ENCODE results near the gene FOXC1.

FOXC1 gene

GRCh38 chr6:1643830-1644445 is 34.2 kb downstream of the FOXC1 start:
- DNase-seq (ENCODE audit: low spot score), result no peak

- no peak for DNase-seq (ENCODE audit: low spot score)
Observed at GRCh38 chr6:1644516-1645060, 34.9 kb downstream of the FOXC1 start.

DNA sequence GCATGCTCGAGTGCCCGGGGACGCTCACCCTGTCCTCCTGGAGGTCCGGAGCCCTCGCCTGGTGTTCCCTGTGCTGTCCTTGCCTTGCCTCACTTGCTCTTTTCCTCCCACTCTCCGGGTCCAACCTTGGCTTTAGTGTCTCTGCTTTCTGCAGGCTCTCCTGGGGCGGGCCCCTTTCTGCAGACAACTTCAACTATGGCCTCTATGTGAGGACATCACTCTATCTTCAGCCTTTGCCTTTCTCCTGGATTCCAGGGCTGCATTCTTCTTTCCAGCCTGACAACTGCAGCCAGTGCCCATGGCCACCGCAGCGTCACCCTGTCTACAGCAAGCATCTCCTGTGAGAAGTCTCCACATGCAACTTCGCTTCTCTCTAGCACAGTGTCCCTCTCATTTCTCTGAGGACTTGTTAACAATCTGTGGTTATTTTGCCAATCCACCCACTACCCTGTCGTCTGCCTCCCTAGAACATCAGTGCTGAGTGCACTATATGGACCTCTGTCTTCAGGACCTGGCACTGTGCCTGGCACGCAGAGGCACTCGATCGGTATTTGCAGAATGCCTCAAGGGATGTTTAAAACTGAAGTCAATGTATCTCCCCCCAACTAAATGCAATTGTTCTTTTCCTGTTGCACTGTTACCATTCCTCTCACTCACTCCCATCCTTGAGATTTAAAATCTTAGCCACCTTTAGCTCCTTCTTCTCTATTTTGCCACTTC is 35.9 kb downstream of the FOXC1 start:
- no peak for DNase-seq (ENCODE audit: low spot score)

GRCh38 chr6:1651362-1651761 is 41.6 kb downstream of the FOXC1 start:
- no peak for DNase-seq (ENCODE audit: low spot score)

DNA sequence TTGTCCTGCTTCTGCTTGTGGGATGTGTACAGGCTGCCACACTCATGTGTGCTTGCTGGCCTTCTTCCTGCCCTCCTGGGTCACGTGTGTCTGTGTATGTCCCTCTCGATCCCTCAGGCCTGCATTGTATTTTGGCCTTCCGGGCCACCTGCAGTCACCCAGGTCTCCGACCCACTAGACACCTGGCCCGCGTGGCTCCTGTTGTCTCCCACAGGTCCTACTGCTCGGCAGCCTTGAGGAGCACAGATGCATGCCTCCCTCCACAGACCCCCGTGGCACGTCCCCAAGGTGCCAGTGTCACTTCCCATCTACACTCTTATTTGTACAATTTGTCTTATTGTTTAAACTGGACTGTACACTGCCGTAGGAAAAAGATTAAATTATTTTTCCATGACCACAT is 43.1 kb downstream of the FOXC1 start:
- no peak for DNase-seq (ENCODE audit: low spot score)

GRCh38 chr6:1654054-1654453 is 44.3 kb downstream of the FOXC1 start:
- DNase-seq (ENCODE audit: low spot score), result no peak

- no peak for DNase-seq (ENCODE audit: low spot score)
Observed at GRCh38 chr6:1657116-1657770, 47.5 kb downstream of the FOXC1 start.

- no peak for DNase-seq (ENCODE audit: low spot score)
Observed at GRCh38 chr6:1657771-1658165, 48.1 kb downstream of the FOXC1 start.

GRCh38 chr6:1658212-1659005 is 48.7 kb downstream of the FOXC1 start:
- DNase-seq (ENCODE audit: low spot score), result no peak

GRCh38 chr6:1659816-1660215 is 50.1 kb downstream of the FOXC1 start:
- no peak for DNase-seq (ENCODE audit: low spot score)

DNA sequence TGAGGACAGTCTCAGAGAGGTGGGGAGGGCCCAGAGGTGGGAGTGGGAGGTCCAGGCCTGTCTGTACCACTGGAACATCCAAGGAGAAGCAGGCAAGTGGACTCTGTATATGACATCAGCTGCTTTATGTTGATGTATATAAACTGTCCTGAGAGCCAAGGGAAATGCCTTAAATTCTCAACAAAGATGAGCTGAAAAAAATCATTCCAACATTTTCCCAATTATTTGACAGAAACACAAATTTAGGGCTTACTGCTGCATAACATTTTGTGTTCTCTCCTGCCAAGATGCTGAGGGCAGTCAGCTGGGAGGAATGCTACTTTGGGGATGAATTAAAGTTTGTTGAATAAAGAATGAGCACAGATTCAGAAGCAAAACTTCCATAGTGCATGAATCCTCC is 52.8 kb downstream of the FOXC1 start:
- DNase-seq (ENCODE audit: low spot score), result no peak
